WERI-Rb-1 (cell line): ENCODE data around the gene SLITRK6.

Experiments
- DNase-seq: peaks from one replicate; pipeline ENCODE4 v3.0.0-alpha.2; 2020
- H3K27ac ChIP-seq: fragments of 250-450 bp; sonication (Bioruptor Pico); 2 replicates; pipeline ENCODE4 v1.5.1; 2020; ENCODE audit warnings: mild to moderate bottlenecking, moderate library complexity
- H3K27me3 ChIP-seq: fragments of 250-450 bp; sonication (Bioruptor Pico); 2 replicates; pipeline ENCODE4 v1.5.1; 2021; ENCODE audit warnings: mild to moderate bottlenecking, low read depth, moderate library complexity; ENCODE audit not compliant: insufficient read depth, severe bottlenecking
- H3K36me3 ChIP-seq: fragments of 250-450 bp; sonication (Bioruptor Pico); 2 replicates; pipeline ENCODE4 v1.5.1; 2020; ENCODE audit warnings: mild to moderate bottlenecking, moderate library complexity
- H3K4me3 ChIP-seq: 2 replicates; pipeline ENCODE4 v1.5.1; 2011; ENCODE audit warnings: low read depth, mild to moderate bottlenecking, control low read depth, low read length
- H3K9me3 ChIP-seq: fragments of 250-450 bp; sonication (Bioruptor Pico); 2 replicates; pipeline ENCODE4 v1.5.1; 2021; ENCODE audit warnings: mild to moderate bottlenecking, moderate library complexity; ENCODE audit not compliant: severe bottlenecking
- TF ChIP-seq, protein P1 (sequence below): IDR thresholded peaks from 2 replicates; pipeline ENCODE4 v1.5.1; 2011; ENCODE audit warnings: low read depth, mild to moderate bottlenecking, control low read depth, inconsistent platforms, low read length

SLITRK6 gene

DNA sequence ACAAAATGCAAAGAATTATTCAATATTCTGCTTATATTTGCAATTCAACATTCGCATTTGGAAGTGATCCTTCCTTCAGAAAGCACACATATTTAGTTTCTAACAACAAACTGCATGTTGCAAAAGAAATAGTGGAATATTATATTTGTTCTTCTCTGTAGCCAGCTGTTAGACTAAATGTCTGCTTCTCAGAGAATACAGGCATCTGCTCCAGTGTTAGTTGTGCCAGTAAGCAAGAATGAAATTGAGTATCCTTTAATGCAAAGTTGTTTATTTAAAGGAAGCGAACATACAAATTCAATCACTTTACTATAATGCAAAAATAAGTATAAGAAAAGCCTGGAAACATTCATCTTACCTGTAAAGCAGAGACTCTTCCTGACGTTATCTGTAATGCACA, 663 bp downstream of the SLITRK6 start:
- Histone ChIP-seq H3K27ac (no peak overlapping the region), H3K36me3 (no peaks in the 10 kb centered on the region), H3K27me3 (no peaks in the 10 kb centered on the region), H3K4me3 (no peak overlapping the region), H3K9me3 (no peaks in the 10 kb centered on the region)
- no peak for DNase-seq
- TF ChIP-seq, protein P1, sequence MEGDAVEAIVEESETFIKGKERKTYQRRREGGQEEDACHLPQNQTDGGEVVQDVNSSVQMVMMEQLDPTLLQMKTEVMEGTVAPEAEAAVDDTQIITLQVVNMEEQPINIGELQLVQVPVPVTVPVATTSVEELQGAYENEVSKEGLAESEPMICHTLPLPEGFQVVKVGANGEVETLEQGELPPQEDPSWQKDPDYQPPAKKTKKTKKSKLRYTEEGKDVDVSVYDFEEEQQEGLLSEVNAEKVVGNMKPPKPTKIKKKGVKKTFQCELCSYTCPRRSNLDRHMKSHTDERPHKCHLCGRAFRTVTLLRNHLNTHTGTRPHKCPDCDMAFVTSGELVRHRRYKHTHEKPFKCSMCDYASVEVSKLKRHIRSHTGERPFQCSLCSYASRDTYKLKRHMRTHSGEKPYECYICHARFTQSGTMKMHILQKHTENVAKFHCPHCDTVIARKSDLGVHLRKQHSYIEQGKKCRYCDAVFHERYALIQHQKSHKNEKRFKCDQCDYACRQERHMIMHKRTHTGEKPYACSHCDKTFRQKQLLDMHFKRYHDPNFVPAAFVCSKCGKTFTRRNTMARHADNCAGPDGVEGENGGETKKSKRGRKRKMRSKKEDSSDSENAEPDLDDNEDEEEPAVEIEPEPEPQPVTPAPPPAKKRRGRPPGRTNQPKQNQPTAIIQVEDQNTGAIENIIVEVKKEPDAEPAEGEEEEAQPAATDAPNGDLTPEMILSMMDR: no peak

DNA sequence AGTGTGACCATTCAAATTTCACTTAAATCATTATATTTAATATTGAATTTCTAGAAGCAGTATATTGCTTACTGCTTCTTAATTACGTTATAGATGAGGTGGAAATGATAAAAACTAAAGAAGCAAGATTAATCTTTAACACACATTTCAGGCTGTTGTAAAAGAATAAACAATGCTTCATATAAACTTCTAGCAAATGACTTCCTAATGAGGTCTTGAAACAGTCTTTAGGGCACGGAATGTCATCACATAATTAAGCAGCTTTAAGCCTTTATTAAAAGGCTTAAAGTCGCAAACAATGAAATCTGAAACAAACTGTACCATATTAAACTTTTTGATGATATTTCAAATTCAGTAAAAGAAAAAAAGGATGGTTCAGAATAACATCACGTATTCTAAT, 1.9 kb downstream of the SLITRK6 start:
- TF ChIP-seq, protein P1: no peak
- H3K4me3 ChIP-seq: no peak overlapping the region
- H3K27me3 ChIP-seq: no peaks in the 10 kb centered on the region
- H3K36me3 ChIP-seq: no peaks in the 10 kb centered on the region
- no peak overlapping the region for H3K27ac ChIP-seq
- no peaks in the 10 kb centered on the region for H3K9me3 ChIP-seq
- no peak for DNase-seq

DNA sequence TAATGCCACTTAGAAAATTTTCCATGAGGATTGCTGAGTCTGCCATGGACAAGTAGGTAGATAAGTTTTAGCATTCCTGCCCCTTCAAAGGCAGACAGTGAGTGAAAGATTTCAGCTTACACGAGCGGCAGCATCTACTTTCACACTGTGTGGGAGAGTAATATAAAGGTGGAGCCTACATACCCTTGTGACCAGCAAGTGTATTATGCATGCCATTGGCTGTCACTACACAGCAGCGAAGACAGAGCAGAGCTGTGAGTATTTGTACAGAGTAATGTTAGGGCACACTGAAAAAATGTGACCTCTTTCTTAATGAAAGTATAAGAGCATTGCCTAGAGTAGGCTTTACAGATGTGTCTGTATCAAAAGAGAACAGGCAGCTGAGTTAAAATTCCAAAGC, 14.0 kb downstream of the SLITRK6 start:
- H3K27ac ChIP-seq: no peak overlapping the region
- H3K4me3 ChIP-seq: no peak overlapping the region
- no peaks in the 10 kb centered on the region for H3K9me3 ChIP-seq
- TF ChIP-seq, protein P1: no peak
- no peak for DNase-seq
- no peaks in the 10 kb centered on the region for H3K36me3 ChIP-seq
- H3K27me3 ChIP-seq: no peaks in the 10 kb centered on the region

- H3K36me3 ChIP-seq: no peaks in the 10 kb centered on the region
- no peaks in the 10 kb centered on the region for H3K27me3 ChIP-seq
- TF ChIP-seq, protein P1: no peak
- H3K9me3 ChIP-seq: no peaks in the 10 kb centered on the region
- H3K27ac ChIP-seq: no peak overlapping the region
- H3K4me3 ChIP-seq: no peak overlapping the region
- DNase-seq: no peak
Measured at GRCh38 chr13:85772367-85772766, 26.9 kb downstream of the SLITRK6 start.

GRCh38 chr13:85771856-85772255, 27.4 kb downstream of the SLITRK6 start:
- Histone ChIP-seq H3K36me3 (no peaks in the 10 kb centered on the region), H3K9me3 (no peaks in the 10 kb centered on the region), H3K27me3 (no peaks in the 10 kb centered on the region), H3K4me3 (no peak overlapping the region), H3K27ac (no peak overlapping the region)
- DNase-seq: no peak
- TF ChIP-seq, protein P1: no peak

- Histone ChIP-seq H3K36me3 (no peaks in the 10 kb centered on the region), H3K4me3 (no peak overlapping the region), H3K27me3 (no peaks in the 10 kb centered on the region), H3K9me3 (no peaks in the 10 kb centered on the region), H3K27ac (no peak overlapping the region)
- DNase-seq: no peak
- TF ChIP-seq, protein P1: no peak
Measured at GRCh38 chr13:85768946-85769345, 30.3 kb downstream of the SLITRK6 start.
